ENCODE results near the gene HADH.

HADH gene

DNA sequence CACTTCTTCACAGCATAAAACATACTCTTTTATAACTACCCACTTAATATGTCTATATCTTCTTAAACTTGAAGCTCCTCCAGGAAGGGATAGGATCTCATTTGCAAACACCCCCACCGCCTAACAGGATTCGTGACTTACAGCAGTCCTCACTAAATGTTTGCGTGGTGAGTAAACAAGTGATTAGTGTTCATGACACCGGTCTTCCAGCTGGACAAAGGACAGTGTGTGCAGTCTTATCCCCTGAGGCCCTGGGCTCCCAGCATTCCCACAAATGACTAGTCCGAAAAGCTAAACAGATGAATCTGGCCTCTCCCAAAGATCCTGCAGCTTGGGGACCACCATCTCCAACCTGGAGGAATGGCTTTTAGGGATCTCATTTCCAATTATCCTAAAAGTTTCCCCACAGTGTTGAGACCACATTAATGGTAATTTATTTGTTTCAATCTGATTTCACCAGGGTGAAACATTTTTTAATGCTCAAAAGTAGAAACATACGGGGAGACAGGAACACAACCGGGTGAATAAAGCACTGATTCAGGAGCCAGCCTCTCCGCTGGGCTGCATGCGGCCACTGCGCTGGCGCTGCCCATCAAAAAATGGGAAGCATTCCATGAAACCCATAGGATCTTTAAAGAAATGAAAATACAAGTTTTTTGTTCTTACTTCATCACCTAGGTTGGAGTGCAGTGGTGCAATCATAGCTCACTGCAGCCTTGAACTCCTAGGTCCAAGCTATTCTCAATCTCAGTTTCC lies 69.2 kb downstream of the HADH start:
- DNase-seq (ENCODE audit: low read depth): peak; percentile 93

- DNase-seq (ENCODE audit: low read depth): peak; percentile 48
Observed at GRCh38 chr4:108060164-108060563, 70.5 kb downstream of the HADH start.

GRCh38 chr4:108060686-108061321 lies 71.1 kb downstream of the HADH start:
- peak; percentile 14 for DNase-seq (ENCODE audit: low read depth)

DNA sequence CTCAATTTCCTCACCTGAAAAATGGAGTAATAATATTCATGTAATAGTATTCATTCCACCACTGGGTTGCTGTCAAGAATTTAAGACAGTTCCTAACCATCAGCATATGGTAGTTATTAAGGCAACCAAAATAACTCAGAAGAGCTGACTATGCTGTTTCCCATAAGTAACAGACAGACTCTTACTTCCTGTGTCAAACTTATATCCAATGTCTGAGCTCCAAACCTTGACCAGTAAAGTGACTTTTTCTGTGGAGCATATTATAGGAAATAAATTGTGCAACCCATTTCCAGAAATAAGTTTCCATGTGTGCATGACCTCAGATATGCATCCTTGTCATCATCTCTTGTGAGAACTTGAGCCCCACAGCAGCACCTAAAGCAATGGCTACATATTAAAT lies 78.8 kb downstream of the HADH start:
- peak; percentile 68 for DNase-seq (ENCODE audit: low read depth)

DNA sequence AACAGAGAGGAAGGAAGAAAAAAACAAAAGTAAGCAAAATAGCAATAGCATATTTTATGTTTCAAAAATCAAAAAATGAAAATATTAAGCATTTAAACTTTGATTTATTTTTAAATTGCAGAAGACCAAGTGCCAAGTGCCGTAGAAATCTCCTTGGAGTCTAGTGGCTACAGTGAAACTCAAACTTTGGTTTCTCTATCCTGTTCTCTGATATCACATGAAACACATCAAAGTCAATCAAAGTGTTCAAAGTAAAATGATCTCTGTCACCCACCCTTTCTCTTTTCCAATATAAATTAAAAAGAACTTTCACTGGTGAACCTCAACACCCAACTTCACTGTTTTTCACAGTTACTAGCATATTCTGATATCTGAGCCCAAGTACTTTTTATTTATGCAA lies 81.1 kb downstream of the HADH start:
- DNase-seq (ENCODE audit: low read depth): no peak

DNA sequence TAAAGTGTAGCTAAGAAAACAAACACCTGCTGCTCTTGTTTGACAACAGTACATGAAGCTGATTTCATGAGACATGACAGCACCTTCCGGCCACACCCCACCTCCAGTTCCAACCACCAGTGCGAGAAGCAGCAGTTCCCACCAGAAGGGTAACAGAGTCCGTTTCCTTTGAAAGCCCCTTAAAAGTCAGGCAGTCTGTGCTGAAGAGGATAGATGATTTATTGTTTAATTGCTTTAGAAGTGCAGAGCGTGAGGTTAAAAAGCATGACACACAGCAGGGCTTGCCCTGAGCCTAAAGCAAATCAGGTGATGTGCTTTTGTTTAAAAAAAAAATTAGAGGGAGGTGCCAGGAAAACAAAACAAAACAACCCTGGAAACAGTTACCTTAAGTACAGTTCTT lies 82.6 kb downstream of the HADH start:
- DNase-seq (ENCODE audit: low read depth): no peak

GRCh38 chr4:108078024-108078733 lies 88.5 kb downstream of the HADH start:
- no peak for DNase-seq (ENCODE audit: low read depth)

GRCh38 chr4:108080747-108081146 lies 91.1 kb downstream of the HADH start:
- DNase-seq (ENCODE audit: low read depth): no peak

DNA sequence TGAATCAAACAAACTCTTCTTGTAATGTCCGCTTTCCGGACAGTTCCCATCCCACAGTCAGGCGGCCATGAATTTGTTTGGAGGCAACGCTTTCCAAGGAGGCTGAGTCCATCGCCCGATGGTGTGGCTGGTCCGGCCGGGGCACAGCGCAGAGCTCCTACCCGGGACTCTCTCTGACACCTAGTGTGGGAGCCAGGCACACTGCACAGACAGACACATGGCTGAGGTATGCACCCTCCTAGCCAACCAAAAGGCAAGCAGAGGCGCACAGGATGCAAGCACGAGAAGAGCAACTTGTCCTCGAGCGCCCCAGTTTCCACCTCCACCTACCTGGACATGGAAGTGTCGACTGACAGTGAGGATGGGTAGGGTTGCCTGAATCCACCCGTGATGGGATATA lies 91.6 kb downstream of the HADH start:
- DNase-seq (ENCODE audit: low read depth): no peak
